Stimulated activated memory B cell treated with anti-CD40 and anti-IgM and Interleukin-4, amounts not matched to agents 10 μg/mL and 1 μg/mL and 100 μg/mL, for 72 hours (primary cell): ENCODE results near the gene PALM.
"Not testable (repeated sequence)": the region's sequence is repeated elsewhere in the genome, so short reads cannot be mapped to it uniquely, and the experiment has no call there.

Experiments used
- ATAC-seq: fragments of 150-1000 bp; cut with Tn5 transposase; 2 replicates; pipeline ENCODE4 v1.10.0; 2021
- H3K27ac Mint-ChIP-seq: one replicate; pipeline ENCODE4 v1.8.0; 2022; ENCODE audit warnings: mild to moderate bottlenecking, mixed read lengths
- H3K27me3 Mint-ChIP-seq: one replicate; pipeline ENCODE4 v1.8.0; 2022; ENCODE audit warnings: mixed read lengths
- H3K36me3 Mint-ChIP-seq: one replicate; pipeline ENCODE4 v1.8.0; 2022; ENCODE audit warnings: mixed read lengths
- H3K4me1 Mint-ChIP-seq: one replicate; pipeline ENCODE4 v1.8.0; 2022; ENCODE audit warnings: mixed read lengths
- H3K4me3 Mint-ChIP-seq: one replicate; pipeline ENCODE4 v1.8.0; 2022; ENCODE audit warnings: mild to moderate bottlenecking, moderate library complexity, mixed read lengths
- H3K9me3 Mint-ChIP-seq: one replicate; pipeline ENCODE4 v1.8.0; 2022; ENCODE audit warnings: mixed read lengths

The PALM gene

GRCh38 chr19:732148-733069 is 23.7 kb downstream of the PALM start:
- Mint-ChIP-seq H3K9me3 (no peaks in the 10 kb centered on the region), H3K4me3 (no peak overlapping the region), H3K27me3 (peaks cover 47% of the 10 kb centered on the region), H3K4me1 (peaks cover 11% of the 10 kb centered on the region), H3K27ac (no peak overlapping the region), H3K36me3 (no peaks in the 10 kb centered on the region)
- no peak for ATAC-seq

- ATAC-seq: no peak
- peaks cover 14% of the 10 kb centered on the region for H3K4me1 Mint-ChIP-seq
- peaks cover 60% of the 10 kb centered on the region for H3K27me3 Mint-ChIP-seq
- no peak overlapping the region for H3K4me3 Mint-ChIP-seq
- no peaks in the 10 kb centered on the region for H3K36me3 Mint-ChIP-seq
- no peak overlapping the region for H3K27ac Mint-ChIP-seq
- no peaks in the 10 kb centered on the region for H3K9me3 Mint-ChIP-seq
Observed at GRCh38 chr19:734716-735115, 26.0 kb downstream of the PALM start.

GRCh38 chr19:736125-736524 is 27.4 kb downstream of the PALM start:
- no peak overlapping the region for H3K4me3 Mint-ChIP-seq
- no peaks in the 10 kb centered on the region for H3K9me3 Mint-ChIP-seq
- peaks cover 64% of the 10 kb centered on the region for H3K27me3 Mint-ChIP-seq
- H3K4me1 Mint-ChIP-seq: peaks cover 14% of the 10 kb centered on the region
- no peak overlapping the region for H3K27ac Mint-ChIP-seq
- no peaks in the 10 kb centered on the region for H3K36me3 Mint-ChIP-seq
- no peak for ATAC-seq

GRCh38 chr19:737591-738093 is 28.9 kb downstream of the PALM start:
- ATAC-seq: peak; percentile 62
- H3K27ac Mint-ChIP-seq: no peak overlapping the region
- H3K27me3 Mint-ChIP-seq: peaks cover 62% of the 10 kb centered on the region
- no peak overlapping the region for H3K4me3 Mint-ChIP-seq
- no peaks in the 10 kb centered on the region for H3K9me3 Mint-ChIP-seq
- H3K4me1 Mint-ChIP-seq: peaks cover 14% of the 10 kb centered on the region
- H3K36me3 Mint-ChIP-seq: no peaks in the 10 kb centered on the region

GRCh38 chr19:738509-739128 is 29.9 kb downstream of the PALM start:
- no peaks in the 10 kb centered on the region for H3K36me3 Mint-ChIP-seq
- no peak for ATAC-seq
- no peaks in the 10 kb centered on the region for H3K9me3 Mint-ChIP-seq
- H3K27ac Mint-ChIP-seq: no peak overlapping the region
- H3K4me1 Mint-ChIP-seq: peaks cover 14% of the 10 kb centered on the region
- H3K27me3 Mint-ChIP-seq: peaks cover 52% of the 10 kb centered on the region
- no peak overlapping the region for H3K4me3 Mint-ChIP-seq

GRCh38 chr19:739998-740715 is 31.4 kb downstream of the PALM start:
- ATAC-seq: no peak
- Mint-ChIP-seq H3K9me3 (no peaks in the 10 kb centered on the region), H3K4me1 (peaks cover 14% of the 10 kb centered on the region), H3K27ac (no peak overlapping the region), H3K27me3 (peaks cover 37% of the 10 kb centered on the region), H3K36me3 (no peaks in the 10 kb centered on the region), H3K4me3 (no peak overlapping the region)

- H3K9me3 Mint-ChIP-seq, H3K4me3 Mint-ChIP-seq, H3K27ac Mint-ChIP-seq, ATAC-seq, H3K36me3 Mint-ChIP-seq: not testable (repeated sequence)
- H3K27me3 Mint-ChIP-seq: peaks cover 37% of the 10 kb centered on the region
- H3K4me1 Mint-ChIP-seq: peaks cover 14% of the 10 kb centered on the region
Observed at GRCh38 chr19:740816-741505, 32.2 kb downstream of the PALM start.

GRCh38 chr19:741506-742131 is 32.9 kb downstream of the PALM start:
- Mint-ChIP-seq H3K36me3 (no peaks in the 10 kb centered on the region), H3K4me1 (peaks cover 14% of the 10 kb centered on the region), H3K9me3 (no peaks in the 10 kb centered on the region), H3K27ac (no peak overlapping the region), H3K27me3 (peaks cover 35% of the 10 kb centered on the region), H3K4me3 (no peak overlapping the region)
- no peak for ATAC-seq

- ATAC-seq: no peak
Observed at GRCh38 chr19:742540-743075, 33.9 kb downstream of the PALM start.

GRCh38 chr19:743168-743687 is 34.5 kb downstream of the PALM start:
- H3K4me1 Mint-ChIP-seq: peaks cover 7% of the 10 kb centered on the region
- no peaks in the 10 kb centered on the region for H3K36me3 Mint-ChIP-seq
- peaks cover 19% of the 10 kb centered on the region for H3K27me3 Mint-ChIP-seq
- no peaks in the 10 kb centered on the region for H3K9me3 Mint-ChIP-seq
- no peak overlapping the region for H3K27ac Mint-ChIP-seq
- peak; percentile 56 for ATAC-seq
- H3K4me3 Mint-ChIP-seq: no peak overlapping the region

More at GRCh38 chr19:742540-743075, 33.9 kb downstream of the PALM start:
- Mint-ChIP-seq H3K4me3 (no peak overlapping the region), H3K4me1 (peaks cover 8% of the 10 kb centered on the region), H3K9me3 (no peaks in the 10 kb centered on the region), H3K27me3 (peaks cover 25% of the 10 kb centered on the region), H3K36me3 (no peaks in the 10 kb centered on the region), H3K27ac (peak overlapping the region; percentile 24)

GRCh38 chr19:745138-745537 is 36.4 kb downstream of the PALM start:
- H3K27ac Mint-ChIP-seq, H3K4me3 Mint-ChIP-seq, ATAC-seq, H3K27me3 Mint-ChIP-seq, H3K36me3 Mint-ChIP-seq, H3K4me1 Mint-ChIP-seq, H3K9me3 Mint-ChIP-seq: not testable (repeated sequence)

- peaks cover 7% of the 10 kb centered on the region for H3K4me1 Mint-ChIP-seq
- no peaks in the 10 kb centered on the region for H3K27me3 Mint-ChIP-seq
- ATAC-seq: peak; percentile 49
- no peak overlapping the region for H3K27ac Mint-ChIP-seq
- no peak overlapping the region for H3K4me3 Mint-ChIP-seq
- no peaks in the 10 kb centered on the region for H3K36me3 Mint-ChIP-seq
- no peaks in the 10 kb centered on the region for H3K9me3 Mint-ChIP-seq
Observed at GRCh38 chr19:746208-746819, 37.6 kb downstream of the PALM start.

- no peak for ATAC-seq
- Mint-ChIP-seq H3K27ac (no peak overlapping the region), H3K4me3 (no peak overlapping the region), H3K27me3 (no peaks in the 10 kb centered on the region), H3K4me1 (peaks cover 7% of the 10 kb centered on the region), H3K9me3 (no peaks in the 10 kb centered on the region), H3K36me3 (no peaks in the 10 kb centered on the region)
Observed at GRCh38 chr19:746956-747355, 38.2 kb downstream of the PALM start.
